Retinal pigment epithelial cell (primary cell): ENCODE measurements around the gene RHOT2.

Source experiments
- DNase-seq: peaks from one replicate; pipeline ENCODE4 v3.0.0-alpha.2; 2010; ENCODE audit warnings: low read depth
- H3K4me3 ChIP-seq: 2 replicates; pipeline ENCODE4 v1.5.1; 2011; ENCODE audit warnings: mild to moderate bottlenecking, low read length, control low read depth, moderate library complexity
- TF ChIP-seq, protein P1 (sequence below): conservative IDR thresholded peaks from 2 replicates; pipeline ENCODE4 v1.5.1; 2011; ENCODE audit warnings: low read depth, low read length, control low read depth, inconsistent platforms

Gene RHOT2

DNA sequence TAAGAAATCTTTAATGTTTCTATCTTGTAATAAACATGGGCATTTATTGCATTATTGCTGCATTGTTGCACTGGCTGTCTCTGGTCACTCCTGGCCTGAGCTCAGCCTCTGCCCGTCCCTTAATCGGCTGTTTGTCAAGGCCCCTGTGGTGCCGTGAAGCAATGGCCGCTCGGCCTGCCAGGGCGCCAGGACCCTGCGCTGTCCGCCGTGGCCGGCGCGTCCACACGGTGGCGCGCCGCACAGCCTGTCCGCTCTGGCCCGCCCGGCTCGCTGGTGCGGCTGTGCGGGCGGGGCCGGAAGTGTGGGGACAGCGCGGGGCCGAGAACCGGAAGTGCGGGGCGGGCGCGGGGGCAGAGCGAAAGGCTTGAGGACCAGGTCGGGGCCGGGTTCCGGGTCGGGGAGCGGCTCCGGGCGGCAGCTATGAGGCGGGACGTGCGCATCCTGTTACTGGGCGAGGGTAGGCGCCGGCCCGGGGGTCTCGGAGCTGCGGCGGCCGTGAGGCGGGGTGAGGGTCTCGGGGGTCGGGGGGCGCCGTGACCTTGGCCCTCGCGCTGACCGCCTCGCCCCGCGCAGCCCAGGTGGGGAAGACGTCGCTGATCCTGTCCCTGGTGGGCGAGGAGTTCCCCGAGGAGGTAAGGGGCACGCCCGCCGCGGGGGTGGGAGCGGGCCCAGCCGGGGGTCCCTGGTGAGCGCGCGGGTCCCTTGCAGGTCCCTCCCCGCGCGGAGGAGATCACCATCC is at the start of gene RHOT2:
TSS of gene RHOT2 (plus strand) at position 353 of the 739 bp plus-strand sequence. CDS start at position 421, 68 bp downstream.
- DNase-seq: peak; percentile 39
- TF ChIP-seq, protein P1, sequence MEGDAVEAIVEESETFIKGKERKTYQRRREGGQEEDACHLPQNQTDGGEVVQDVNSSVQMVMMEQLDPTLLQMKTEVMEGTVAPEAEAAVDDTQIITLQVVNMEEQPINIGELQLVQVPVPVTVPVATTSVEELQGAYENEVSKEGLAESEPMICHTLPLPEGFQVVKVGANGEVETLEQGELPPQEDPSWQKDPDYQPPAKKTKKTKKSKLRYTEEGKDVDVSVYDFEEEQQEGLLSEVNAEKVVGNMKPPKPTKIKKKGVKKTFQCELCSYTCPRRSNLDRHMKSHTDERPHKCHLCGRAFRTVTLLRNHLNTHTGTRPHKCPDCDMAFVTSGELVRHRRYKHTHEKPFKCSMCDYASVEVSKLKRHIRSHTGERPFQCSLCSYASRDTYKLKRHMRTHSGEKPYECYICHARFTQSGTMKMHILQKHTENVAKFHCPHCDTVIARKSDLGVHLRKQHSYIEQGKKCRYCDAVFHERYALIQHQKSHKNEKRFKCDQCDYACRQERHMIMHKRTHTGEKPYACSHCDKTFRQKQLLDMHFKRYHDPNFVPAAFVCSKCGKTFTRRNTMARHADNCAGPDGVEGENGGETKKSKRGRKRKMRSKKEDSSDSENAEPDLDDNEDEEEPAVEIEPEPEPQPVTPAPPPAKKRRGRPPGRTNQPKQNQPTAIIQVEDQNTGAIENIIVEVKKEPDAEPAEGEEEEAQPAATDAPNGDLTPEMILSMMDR: peak; percentile 60
- H3K4me3 ChIP-seq: peak within 1 kb of the TSS; percentile 82

DNA sequence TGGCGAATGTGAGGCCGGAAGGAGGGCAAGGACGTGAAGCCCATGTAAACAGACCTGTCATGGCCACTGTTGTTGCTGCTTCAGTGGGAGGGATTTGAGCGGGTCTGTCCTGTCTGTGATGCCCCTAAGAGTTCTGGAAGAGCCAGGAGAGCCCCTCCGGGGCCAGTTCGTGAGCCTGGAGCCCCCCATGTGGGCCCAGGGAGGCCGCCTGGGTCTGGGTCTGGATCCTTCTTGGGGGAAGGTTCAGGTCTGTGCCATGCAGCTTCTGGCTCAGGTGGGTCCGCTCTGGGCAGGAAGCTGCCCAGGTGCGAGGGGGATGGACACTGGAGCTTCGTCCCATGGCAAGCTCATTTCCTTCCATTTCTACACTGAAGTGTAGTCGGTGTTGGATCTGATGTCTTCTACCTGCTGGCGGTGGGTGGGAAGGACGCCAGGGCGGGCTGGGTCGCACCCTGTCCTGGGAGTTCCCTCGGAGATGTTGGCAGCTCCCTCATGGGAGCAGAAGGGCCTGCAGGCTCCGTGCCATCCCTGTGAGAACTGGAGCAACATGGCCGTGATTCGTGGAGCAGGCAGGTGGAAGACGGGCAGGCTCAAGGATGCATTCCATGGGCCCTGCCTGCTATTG is 48.3 kb upstream of the RHOT2 start:
- no peak for DNase-seq
- TF ChIP-seq, protein P1: no peak
- H3K4me3 ChIP-seq: no peak overlapping the region

GRCh38 chr16:620700-621525 is 47.0 kb upstream of the RHOT2 start:
- DNase-seq: no peak
- TF ChIP-seq, protein P1: no peak

DNA sequence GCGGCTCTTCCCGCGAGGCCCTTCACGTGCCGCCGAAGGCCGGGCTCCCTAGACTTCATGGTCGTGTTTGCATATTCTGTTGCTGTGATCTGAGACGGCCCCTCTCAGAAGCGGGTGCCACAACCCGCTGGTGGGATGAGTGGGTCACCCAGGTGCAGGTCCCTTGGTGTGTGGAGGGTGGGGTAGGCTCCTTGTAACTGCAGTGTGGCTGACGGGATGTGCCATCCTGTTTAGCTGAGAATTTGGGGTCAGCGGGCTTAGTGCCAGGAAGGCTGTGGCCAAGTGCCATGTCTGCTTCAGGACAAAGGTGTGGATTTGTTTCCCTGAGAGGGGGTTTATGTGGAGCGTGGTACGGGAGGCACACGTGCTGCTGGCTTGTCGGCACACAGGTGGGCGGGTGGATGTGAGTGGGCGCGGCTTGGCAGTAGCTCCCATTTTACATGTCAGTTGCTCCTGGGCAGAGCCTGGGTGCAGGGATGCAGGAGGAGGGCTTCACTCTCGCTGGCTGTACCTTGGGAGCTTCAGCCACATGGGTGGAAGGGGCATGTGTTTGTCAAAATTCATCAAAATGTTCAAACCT is 46.3 kb upstream of the RHOT2 start:
- no peak for DNase-seq
- TF ChIP-seq, protein P1: no peak
- no peak overlapping the region for H3K4me3 ChIP-seq

More at GRCh38 chr16:620700-621525, 47.0 kb upstream of the RHOT2 start:
- H3K4me3 ChIP-seq: no peak overlapping the region

GRCh38 chr16:622920-623280 is 45.0 kb upstream of the RHOT2 start:
- TF ChIP-seq, protein P1: no peak
- H3K4me3 ChIP-seq: no peak overlapping the region
- DNase-seq: no peak

DNA sequence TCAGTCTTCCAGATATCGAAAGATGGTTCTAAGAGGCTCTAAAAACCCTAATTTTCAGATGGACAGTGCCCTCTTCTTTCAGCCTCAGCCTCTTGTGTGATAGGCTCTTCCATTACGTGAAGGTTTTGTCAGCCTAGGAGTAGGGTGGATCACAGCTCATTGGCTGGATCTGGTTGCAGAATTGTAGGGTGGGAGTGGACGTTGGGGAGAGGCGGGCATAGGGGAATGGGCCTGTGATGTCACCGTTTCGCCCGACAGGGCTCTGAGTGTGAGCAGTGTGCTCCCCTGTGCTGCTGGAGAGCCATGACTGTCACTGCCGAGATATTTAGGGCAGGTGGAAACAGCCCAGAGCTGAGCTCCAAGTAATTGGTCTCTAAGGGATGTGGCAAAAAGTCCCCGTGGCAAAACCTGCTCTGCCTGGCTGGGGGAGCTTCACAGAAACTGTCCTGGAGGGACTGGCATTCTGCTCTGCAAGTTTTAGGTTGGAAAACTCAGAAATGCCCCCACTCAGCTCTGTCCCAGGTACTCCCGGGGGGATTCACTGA is 43.3 kb upstream of the RHOT2 start:
- no peak for DNase-seq
- H3K4me3 ChIP-seq: no peak overlapping the region
- TF ChIP-seq, protein P1: no peak
